ENCODE data around the gene SLC7A6OS. TPM values are rescaled to one million over a fixed set of nuclear protein-coding genes. Genes with fewer than 3 reads are reported as not detected.

The SLC7A6OS gene
- total and polyA plus RNA-seq, 10 of the 15 experiments (the other 5 are each of a cell fraction or from before 2014, with no cell fraction given): 2.9 to 27.4 (median 16.9) TPM

- H3K9me3 ChIP-seq (replicated peaks; ENCODE audit: control insufficient read depth, insufficient read depth, low read length): no peaks in the 10 kb centered on the region
- DNase-seq (ENCODE audit: low read depth, low spot score): no peak
- ATAC-seq: peak; percentile 16; the same call in 1 of the 3 replicates
- POLR2A ChIA-PET: interaction anchor here (0.6 to 1.7 kb wide), 7 partner anchors 14 to 278 kb away, joined by 3 to 7 read pairs (median 4); no protein-coding TSS in a partner anchor
- H3K79me2 ChIP-seq (ENCODE audit: control insufficient read depth, insufficient read depth, low read length): no peaks in the 10 kb centered on the region
- intact Hi-C loops (cut with micrococcal nuclease; ENCODE audit: unreplicated experiment): no loop called here
- H4K20me1 ChIP-seq (ENCODE audit: control insufficient read depth, insufficient read depth): no peaks in the 10 kb centered on the region
- H3K27ac ChIP-seq (ENCODE audit: control insufficient read depth, insufficient read depth): no peak overlapping the region
- no peak for TF ChIP-seq HDGF (IDR thresholded peaks at IDR 0.05)
- TF ChIP-seq TARDBP (IDR thresholded peaks at IDR 0.05; ENCODE audit: borderline replicate concordance): no peak
- TF ChIP-seq POLR2A (IDR thresholded peaks at IDR 0.05; ENCODE audit: low read depth, low read length): no peak
- TF ChIP-seq HDAC6 (IDR thresholded peaks at IDR 0.05; ENCODE audit: unreplicated experiment): no peak
- no peak for TF ChIP-seq HCFC1 (IDR thresholded peaks at IDR 0.05; ENCODE audit: low read length)
- FAIRE-seq: no peak
- CTCF ChIA-PET: interaction anchor here (1.6 to 3.4 kb wide), 4 partner anchors 10 to 77 kb away, joined by 11 to 25 read pairs (median 16); partner anchors contain the start of gene SLC7A6
- H3K4me2 ChIP-seq (ENCODE audit: control insufficient read depth, insufficient read depth): no peak overlapping the region
- H3K36me3 ChIP-seq (ENCODE audit: control insufficient read depth in 2 of 2, insufficient read depth in 2 of 2, low read length in 1 of 2): peaks cover 1 to 3% of the 10 kb centered on the region in 2 experiments; a peak in 2 of 4 replicates
- SMC1A ChIA-PET (ENCODE audit: uncharacterized antibody, unreplicated experiment): interaction anchor here (1.9 to 2.6 kb wide), 2 partner anchors 10 to 77 kb away, joined by 10 to 13 read pairs; no protein-coding TSS in a partner anchor
- H3K27me3 ChIP-seq (replicated peaks in 1 of 2; ENCODE audit: control insufficient read depth in 2 of 2, insufficient read depth in 2 of 2, low read length in 1 of 2): no peaks in the 10 kb centered on the region
- 53% methylated on average over 5 of the region's 5 CpGs for WGBS (ENCODE audit: insufficient coverage, insufficient replicate concordance, low lambda C conversion rate, missing lambda C conversion rate)
- H2AFZ ChIP-seq (ENCODE audit: control insufficient read depth, low read depth, low read length): no peak overlapping the region
- H3K4me1 ChIP-seq (ENCODE audit: control insufficient read depth, insufficient read depth, low read length): peaks cover 9% of the 10 kb centered on the region
- no peak overlapping the region for H3K4me3 ChIP-seq
- in situ Hi-C loops (cut with MboI): no loop called here
- RAD21 ChIA-PET (ENCODE audit: unreplicated experiment): interaction anchor here (0.9 to 2.4 kb wide), 4 partner anchors 10 to 77 kb away, joined by 3 to 8 read pairs (median 6); no protein-coding TSS in a partner anchor
- no TSS peak for BruUV-seq (replicated peaks)
- H3K9ac ChIP-seq (ENCODE audit: control insufficient read depth, insufficient read depth, low read length): no peak overlapping the region
These were observed 58.9 kb downstream of the SLC7A6OS start for GRCh38 chr16:68251832-68252231.

GRCh38 chr16:68250951-68251350, 59.8 kb downstream of the SLC7A6OS start:
- no peaks in the 10 kb centered on the region for H3K27me3 ChIP-seq (replicated peaks in 1 of 2; ENCODE audit: control insufficient read depth in 2 of 2, insufficient read depth in 2 of 2, low read length in 1 of 2)
- no peak for FAIRE-seq
- H3K4me1 ChIP-seq (ENCODE audit: control insufficient read depth, insufficient read depth, low read length): peaks cover 15% of the 10 kb centered on the region
- no peaks in the 10 kb centered on the region for H3K79me2 ChIP-seq (ENCODE audit: control insufficient read depth, insufficient read depth, low read length)
- intact Hi-C loops (cut with micrococcal nuclease; ENCODE audit: unreplicated experiment): no loop called here
- ChIA-PET POLR2A (interaction anchor here (0.6 to 1.0 kb wide), 4 partner anchors 13 to 279 kb away, joined by 3 to 5 read pairs (median 4); no protein-coding TSS in a partner anchor), RAD21 (ENCODE audit: unreplicated experiment) (interaction anchor here (1.0 to 2.4 kb wide), 3 partner anchors 10 to 78 kb away, joined by 4 to 8 read pairs (median 7); no protein-coding TSS in a partner anchor), CTCF (interaction anchor here (1.6 to 3.4 kb wide), 4 partner anchors 10 to 78 kb away, joined by 11 to 25 read pairs (median 16); partner anchors contain the start of gene SLC7A6), SMC1A (ENCODE audit: uncharacterized antibody, unreplicated experiment) (interaction anchor here (1.9 to 2.6 kb wide), 2 partner anchors 11 to 78 kb away, joined by 10 to 13 read pairs; no protein-coding TSS in a partner anchor)
- no peak overlapping the region for H2AFZ ChIP-seq (ENCODE audit: control insufficient read depth, low read depth, low read length)
- TF ChIP-seq ZNF207 (IDR thresholded peaks at IDR 0.05; ENCODE audit: borderline replicate concordance) (no peak), IKZF1 (conservative IDR thresholded peaks at IDR 0.05) (no peak), CHD1 (IDR thresholded peaks at IDR 0.05; ENCODE audit: low read depth, low read length) (no peak)
- H3K27ac ChIP-seq (ENCODE audit: control insufficient read depth, insufficient read depth): no peak overlapping the region
- no peak for DNase-seq (ENCODE audit: low read depth, low spot score)
- no peaks in the 10 kb centered on the region for H3K9me3 ChIP-seq (replicated peaks; ENCODE audit: control insufficient read depth, insufficient read depth, low read length)
- no TSS peak for BruUV-seq (replicated peaks)
- ATAC-seq: no peak
- whole genome bisulfite sequencing (ENCODE audit: insufficient coverage, insufficient replicate concordance, low lambda C conversion rate, missing lambda C conversion rate): 91% methylated on average over 6 of the region's 6 CpGs
- H3K4me3 ChIP-seq: no peak overlapping the region
- in situ Hi-C loops (cut with MboI): no loop called here
- H3K36me3 ChIP-seq (ENCODE audit: control insufficient read depth in 2 of 2, insufficient read depth in 2 of 2, low read length in 1 of 2): peaks cover 1 to 3% of the 10 kb centered on the region in 2 experiments; a peak in 2 of 4 replicates
- no peak overlapping the region for H3K9ac ChIP-seq (ENCODE audit: control insufficient read depth, insufficient read depth, low read length)
- H3K4me2 ChIP-seq (ENCODE audit: control insufficient read depth, insufficient read depth): no peak overlapping the region
- H4K20me1 ChIP-seq (ENCODE audit: control insufficient read depth, insufficient read depth): no peaks in the 10 kb centered on the region
